AG04449 (cell line): ENCODE measurements around the gene RFX1.

Experiments used
- CTCF ChIA-PET: fragments of 350-600 bp; formaldehyde crosslinking; extraction: SDS; loops from one replicate; lab custom pipeline; 2021; ENCODE audit warnings: antibody characterized with exemption; lab: Yijun Ruan, JAX
- POLR2A ChIA-PET: fragments of 400-600, 350-600 bp; formaldehyde crosslinking; extraction: SDS; loops from one replicate; lab custom pipeline; 2020; ENCODE audit warnings: antibody characterized with exemption, inconsistent platforms; lab: Yijun Ruan, JAX
- DNase-seq: peaks from one replicate; pipeline ENCODE4 v3.0.0-alpha.2; 2010; ENCODE audit warnings: low read depth, low spot score
- H3K4me3 ChIP-seq: 2 replicates; pipeline ENCODE4 v1.5.1; 2011; ENCODE audit warnings: low read depth, mild to moderate bottlenecking, control low read depth, low read length
- CTCF ChIP-seq: IDR thresholded peaks from one replicate; pipeline ENCODE4 v1.5.1; 2011; ENCODE audit warnings: mild to moderate bottlenecking, moderate library complexity, low read length, control low read depth, inconsistent platforms; ENCODE audit not compliant: insufficient read depth; ENCODE audit errors: missing control alignments

Gene RFX1

DNA sequence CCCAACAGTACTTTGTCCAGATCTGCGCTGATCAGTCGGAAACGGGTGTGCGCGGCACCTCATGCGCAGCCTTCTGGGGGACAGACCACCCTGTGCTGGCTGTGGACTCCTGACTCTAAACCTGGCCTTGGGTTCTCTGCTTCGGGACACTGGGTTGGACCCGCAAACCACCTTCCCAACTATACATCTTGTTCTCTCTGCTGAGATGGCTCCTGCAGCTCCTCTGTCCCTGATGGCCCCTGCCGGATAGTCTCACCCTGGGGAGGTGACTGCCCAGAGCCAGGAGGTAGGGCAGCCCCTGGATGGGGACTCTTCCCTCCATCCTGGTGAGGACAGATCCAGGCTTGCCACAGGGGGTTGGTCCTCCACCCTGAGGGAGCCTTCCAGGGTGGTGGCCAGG, 23.3 kb downstream of the RFX1 start:
- CTCF ChIA-PET, result no interaction called here
- POLR2A ChIA-PET, result no interaction called here
- no peak for DNase-seq
- no peak for TF ChIP-seq CTCF
- no peak overlapping the region for H3K4me3 ChIP-seq

DNA sequence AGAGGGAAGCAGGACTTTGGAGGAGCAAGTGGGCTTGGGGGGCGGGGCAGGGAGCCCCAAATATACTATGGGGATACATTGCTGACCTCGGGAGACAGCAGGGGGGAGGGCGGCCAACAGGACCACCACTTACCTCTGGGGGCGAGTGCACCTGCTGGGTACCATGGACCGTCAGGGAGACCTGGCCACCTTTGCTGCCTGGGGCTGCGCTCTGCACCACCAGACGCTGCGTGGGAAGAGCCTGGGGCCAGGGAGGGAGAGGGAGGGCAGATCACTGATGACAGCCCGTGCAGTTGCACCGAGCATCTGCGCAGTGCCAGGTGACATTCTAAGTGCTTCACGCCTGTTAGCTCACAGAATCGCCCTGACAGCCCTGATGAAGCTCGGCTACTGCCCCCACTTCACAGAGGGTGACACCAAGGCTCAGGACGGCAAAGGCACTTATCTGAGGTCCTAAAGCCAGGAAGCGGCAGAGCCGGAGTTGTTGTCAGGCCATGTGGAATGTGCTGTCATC, 24.1 kb downstream of the RFX1 start:
- ChIA-PET POLR2A (no interaction called here), CTCF (interaction anchor here (0.9 kb wide), 1 partner anchor 91 kb away, joined by 3 read pairs; the partner anchor contains the start of gene MISP3)
- H3K4me3 ChIP-seq, result no peak overlapping the region
- DNase-seq, result no peak
- no peak for TF ChIP-seq CTCF

- POLR2A ChIA-PET, result no interaction called here
- CTCF ChIA-PET, result interaction anchor here (0.9 kb wide), 1 partner anchor 91 kb away, joined by 3 read pairs; the partner anchor contains the start of gene MISP3
- TF ChIP-seq CTCF, result no peak
- no peak for DNase-seq
- no peak overlapping the region for H3K4me3 ChIP-seq
Measured at GRCh38 chr19:13981467-13981866, 24.7 kb downstream of the RFX1 start.

GRCh38 chr19:13981021-13981420, 25.1 kb downstream of the RFX1 start:
- H3K4me3 ChIP-seq, result no peak overlapping the region
- ChIA-PET POLR2A (no interaction called here), CTCF (interaction anchor here (0.6 kb wide), 1 partner anchor 36 kb away, joined by 4 read pairs; no protein-coding TSS in a partner anchor)
- no peak for TF ChIP-seq CTCF
- DNase-seq, result no peak

- POLR2A ChIA-PET, result no interaction called here
Measured at GRCh38 chr19:13980340-13980739, 25.8 kb downstream of the RFX1 start.

GRCh38 chr19:13979686-13980085, 26.4 kb downstream of the RFX1 start:
- H3K4me3 ChIP-seq, result no peak overlapping the region
- no peak for TF ChIP-seq CTCF
- CTCF ChIA-PET, result interaction anchor here (0.6 to 1.3 kb wide), 2 partner anchors 14 to 79 kb away, joined by 3 read pairs; no protein-coding TSS in a partner anchor
- POLR2A ChIA-PET, result no interaction called here
- DNase-seq, result no peak

More at GRCh38 chr19:13980340-13980739, 25.8 kb downstream of the RFX1 start:
- no peak for DNase-seq
- CTCF ChIA-PET, result interaction anchor here (0.6 kb wide), 1 partner anchor 37 kb away, joined by 4 read pairs; no protein-coding TSS in a partner anchor
- H3K4me3 ChIP-seq, result no peak overlapping the region
- TF ChIP-seq CTCF, result no peak
